Spleen (tissue), 11 donors: Measurements from ENCODE around the gene DUSP2. TPM values are rescaled to one million over a fixed set of nuclear protein-coding genes. Genes with fewer than 3 reads are reported as not detected.

Experiments used
- DNase-seq: peaks from one replicate; pipeline ENCODE4 v3.0.0-alpha.2; 2020
- H3K27ac ChIP-seq, 8 donors: fragments of 200-600 bp; sonication (generic) in 7 of 8; 1 replicate in 4 of 8; 2 replicates in 4 of 8; pipeline versions ENCODE4 v1.5.0 to v1.8.0; 2016 to 2021; ENCODE audit warnings: inconsistent platforms in 4 of 8, mild to moderate bottlenecking in 4 of 8, moderate library complexity in 1 of 8
- H3K27me3 ChIP-seq, 7 donors: fragments of 200-600 bp; sonication (generic) in 6 of 7; replicated peaks in 1 of 7; 1 replicate in 4 of 7; 2 replicates in 3 of 7; pipeline versions ENCODE4 v1.5.0 to v1.8.0; 2016 to 2021; ENCODE audit warnings: inconsistent platforms in 3 of 7, mild to moderate bottlenecking in 1 of 7
- H3K36me3 ChIP-seq, 6 donors: fragments of 200-600 bp; sonication (generic) in 5 of 6; 1 replicate in 4 of 6; 2 replicates in 2 of 6; pipeline versions ENCODE4 v1.5.0 to v1.8.0; 2016 to 2021; ENCODE audit warnings: inconsistent platforms in 2 of 6
- H3K4me1 ChIP-seq, 6 donors: fragments of 200-600 bp; sonication (generic) in 5 of 6; 1 replicate in 3 of 6; 2 replicates in 3 of 6; pipeline versions ENCODE4 v1.5.0 to v1.8.0; 2016 to 2021; ENCODE audit warnings: inconsistent platforms in 3 of 6
- H3K4me3 ChIP-seq, 8 donors: fragments of 200-600 bp; sonication (generic) in 7 of 8; 1 replicate in 4 of 8; 2 replicates in 4 of 8; pipeline versions ENCODE4 v1.5.0 to v1.8.0; 2016 to 2021; ENCODE audit warnings: inconsistent platforms in 4 of 8, mild to moderate bottlenecking in 4 of 8, moderate library complexity in 2 of 8
- H3K9me3 ChIP-seq, 8 donors: fragments of 200-600 bp; sonication (generic) in 7 of 8; 1 replicate in 4 of 8; 2 replicates in 4 of 8; pipeline versions ENCODE4 v1.5.0 to v1.8.0; 2016 to 2021; ENCODE audit warnings: inconsistent platforms in 4 of 8
- POLR2A ChIP-seq, 3 donors: fragments of 450-650 bp; IDR thresholded peaks; one replicate each; pipeline ENCODE4 v1.5.1; 2017; ENCODE audit warnings: antibody characterized with exemption in 3 of 3, mild to moderate bottlenecking in 1 of 3
- POLR2AphosphoS5 ChIP-seq, 3 donors: sonication (generic); formaldehyde crosslinking; IDR thresholded peaks; one replicate each; pipeline ENCODE4 v1.5.1; 2017; ENCODE audit warnings: antibody characterized with exemption in 3 of 3
- WGBS, 5 donors: extraction: QIAGEN DNeasy Blood & Tissue Kit in 3 of 5; methylation state at CpG; one replicate each; pipeline versions ENCODE4 v1.1.5 to v1.1.7; 2013 to 2018; 5-methylcytosine and 5-hydroxymethylcytosine counted together
- intact Hi-C: fragments of 100-400 bp; cut with DNase I; formaldehyde crosslinking; loops from one replicate; pipeline ENCODE4 v1.15.0; 2023; ENCODE audit warnings: low total_unique reads
- polyA plus RNA-seq, 3 donors: library from polyadenylated mRNA; stranded (reverse); fragments of 200-250 nt; gene quantifications; one replicate each; pipeline ENCODE4 v1.2.1, GENCODE V29; 2013
- total RNA-seq, 7 donors: library from RNA; depleted of rRNA in 3 of 7; stranded (reverse); fragments of >200 nt in 3 of 7; fragmentation: NEBNext Ultra II Directional in 4 of 7; extraction: Animal tissue kit (Norgen Biotek cat#: 25700) in 4 of 7; gene quantifications; one replicate each; pipeline versions ENCODE4 v1.1.0 to v1.2.1, GENCODE V29; 2016 to 2021
- TF ChIP-seq, protein P1 (sequence below), 11 experiments: fragments of 200-600 bp in 7 of 11; fragments of 450-650 bp in 4 of 11; sonication (generic) in 4 of 11; IDR thresholded peaks in 8 of 11; conservative IDR thresholded peaks in 3 of 11; 1 replicate in 7 of 11; 2 replicates in 4 of 11; pipeline versions ENCODE4 v1.4.0 to v1.8.0; 2016 to 2021; ENCODE audit warnings: antibody characterized with exemption in 11 of 11, inconsistent platforms in 4 of 11, mild to moderate bottlenecking in 1 of 11
- donor health status: healthy with polysubstance abuse.
- donor health status: DM: no; HTN: no; CAD: no; lungs with moderate emphysema.
- donor health status: DM: no; HTN: no; CAD: no.
- donor health status: Bipolar disorder and iron deficiency.
- donor health status: healthy.
- donor health status: DM: no; HTN: no; CAD: no.
- donor health status: DM: yes; HTN: yes; CAD: no.

Gene DUSP2
- total and polyA plus RNA-seq, 10 donors, result 24.2 to 88.0 (median 46.3) TPM

DNA sequence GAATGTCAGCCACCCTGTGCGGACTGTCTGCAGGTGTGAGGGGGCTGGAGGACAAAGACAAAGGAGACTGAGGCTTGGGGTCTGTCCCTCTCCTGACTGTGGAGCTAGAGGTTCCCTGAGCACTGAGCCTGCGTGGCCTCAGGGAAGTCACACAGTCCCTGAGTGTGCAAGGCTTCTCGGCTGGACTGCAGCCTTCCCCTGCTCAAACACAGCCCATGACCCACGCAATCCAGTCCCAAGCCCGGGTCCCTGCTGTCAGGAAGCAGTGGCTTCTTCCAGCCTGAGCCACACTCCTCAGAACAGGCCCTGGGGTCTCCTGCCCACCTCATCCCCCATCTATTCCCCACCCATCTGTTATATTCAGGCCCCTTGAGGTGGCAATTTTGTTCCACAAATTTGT, 9.6 kb downstream of the DUSP2 start:
- H3K9me3 ChIP-seq, result no peaks in the 10 kb centered on the region
- H3K36me3 ChIP-seq, result peaks cover 0 to 5% (median 0%) of the 10 kb centered on the region in 6 donors
- no peak overlapping the region for H3K4me3 ChIP-seq
- peaks cover 0 to 21% (median 4%) of the 10 kb centered on the region in 6 donors for H3K4me1 ChIP-seq
- no peak for DNase-seq
- intact Hi-C loops, result no loop called here
- 77 to 95% (median 87%) methylated on average over 5 of the region's 5 CpGs for WGBS, 5 donors
- no peak for TF ChIP-seq POLR2AphosphoS5 (IDR thresholded peaks at IDR 0.05)
- no peak for TF ChIP-seq POLR2A (IDR thresholded peaks at IDR 0.05)
- TF ChIP-seq, protein P1, sequence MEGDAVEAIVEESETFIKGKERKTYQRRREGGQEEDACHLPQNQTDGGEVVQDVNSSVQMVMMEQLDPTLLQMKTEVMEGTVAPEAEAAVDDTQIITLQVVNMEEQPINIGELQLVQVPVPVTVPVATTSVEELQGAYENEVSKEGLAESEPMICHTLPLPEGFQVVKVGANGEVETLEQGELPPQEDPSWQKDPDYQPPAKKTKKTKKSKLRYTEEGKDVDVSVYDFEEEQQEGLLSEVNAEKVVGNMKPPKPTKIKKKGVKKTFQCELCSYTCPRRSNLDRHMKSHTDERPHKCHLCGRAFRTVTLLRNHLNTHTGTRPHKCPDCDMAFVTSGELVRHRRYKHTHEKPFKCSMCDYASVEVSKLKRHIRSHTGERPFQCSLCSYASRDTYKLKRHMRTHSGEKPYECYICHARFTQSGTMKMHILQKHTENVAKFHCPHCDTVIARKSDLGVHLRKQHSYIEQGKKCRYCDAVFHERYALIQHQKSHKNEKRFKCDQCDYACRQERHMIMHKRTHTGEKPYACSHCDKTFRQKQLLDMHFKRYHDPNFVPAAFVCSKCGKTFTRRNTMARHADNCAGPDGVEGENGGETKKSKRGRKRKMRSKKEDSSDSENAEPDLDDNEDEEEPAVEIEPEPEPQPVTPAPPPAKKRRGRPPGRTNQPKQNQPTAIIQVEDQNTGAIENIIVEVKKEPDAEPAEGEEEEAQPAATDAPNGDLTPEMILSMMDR (IDR thresholded peaks at IDR 0.05 in 8 of 11, conservative IDR thresholded peaks at IDR 0.05 in 3 of 11), result no peak
- no peak overlapping the region for H3K27ac ChIP-seq
- no peaks in the 10 kb centered on the region for H3K27me3 ChIP-seq

DNA sequence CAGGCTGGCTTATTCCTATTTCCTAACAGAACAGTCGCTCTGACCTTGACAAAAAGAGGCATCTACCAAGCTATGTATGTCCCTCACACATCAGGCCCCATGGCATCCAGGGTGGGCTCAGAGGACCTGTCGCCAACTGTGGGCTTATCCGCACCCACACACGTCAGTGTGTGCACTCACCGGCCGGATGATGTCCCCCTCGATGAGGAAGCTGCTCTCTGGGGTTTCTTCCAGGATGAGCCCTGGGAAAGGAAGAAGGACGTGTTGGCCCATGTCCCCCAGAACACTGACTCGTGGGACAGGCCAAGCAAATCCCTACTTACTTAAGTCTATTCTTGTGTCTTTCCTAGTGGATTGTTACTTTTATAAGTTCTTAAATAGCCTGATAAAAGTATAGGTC, 10.1 kb downstream of the DUSP2 start:
- intact Hi-C loops, result no loop called here
- WGBS, 5 donors, result 81 to 88% (median 85%) methylated on average over 9 of the region's 9 CpGs
- TF ChIP-seq POLR2A (IDR thresholded peaks at IDR 0.05) (no peak), POLR2AphosphoS5 (IDR thresholded peaks at IDR 0.05) (no peak)
- TF ChIP-seq, protein P1 (IDR thresholded peaks at IDR 0.05 in 8 of 11, conservative IDR thresholded peaks at IDR 0.05 in 3 of 11), result no peak
- no peaks in the 10 kb centered on the region for H3K27me3 ChIP-seq
- H3K4me1 ChIP-seq, result peaks cover 0 to 20% (median 4%) of the 10 kb centered on the region in 6 donors
- DNase-seq, result no peak
- no peak overlapping the region for H3K4me3 ChIP-seq
- H3K9me3 ChIP-seq, result no peaks in the 10 kb centered on the region
- peaks cover 0 to 5% (median 0%) of the 10 kb centered on the region in 6 donors for H3K36me3 ChIP-seq
- H3K27ac ChIP-seq, result no peak overlapping the region

DNA sequence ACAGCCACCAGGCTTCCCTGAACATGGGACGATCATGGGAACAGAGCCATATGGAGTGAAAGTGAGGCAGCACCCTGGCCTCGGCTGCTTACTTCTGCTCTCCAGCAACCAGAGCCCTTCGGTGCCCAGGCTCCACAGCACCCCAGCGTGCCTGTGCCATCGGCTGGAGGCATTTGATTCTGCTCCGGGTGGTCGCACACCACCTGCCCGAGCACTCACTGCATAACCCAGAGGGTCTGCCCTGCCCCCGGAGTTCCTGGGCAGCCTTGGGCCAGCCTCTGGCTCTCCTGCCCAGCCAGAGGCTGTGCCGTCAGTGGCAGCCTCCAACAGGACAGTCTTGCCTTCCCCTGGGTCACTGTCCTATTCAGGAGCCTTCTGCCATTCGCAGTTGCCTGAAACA, 10.8 kb downstream of the DUSP2 start:
- 86 to 94% (median 92%) methylated on average over 3 to 11 of the region's 11 CpGs for WGBS, 5 donors
- Histone ChIP-seq H3K36me3 (peaks cover 0 to 5% (median 0%) of the 10 kb centered on the region in 6 donors), H3K27me3 (no peaks in the 10 kb centered on the region), H3K4me3 (no peak overlapping the region), H3K4me1 (peaks cover 0 to 18% (median 4%) of the 10 kb centered on the region in 6 donors), H3K9me3 (no peaks in the 10 kb centered on the region), H3K27ac (no peak overlapping the region)
- no peak for DNase-seq
- TF ChIP-seq POLR2A (IDR thresholded peaks at IDR 0.05) (no peak), POLR2AphosphoS5 (IDR thresholded peaks at IDR 0.05) (peak in 1 of 3 donors; percentile 27)
- TF ChIP-seq, protein P1 (IDR thresholded peaks at IDR 0.05 in 8 of 11, conservative IDR thresholded peaks at IDR 0.05 in 3 of 11), result no peak
- intact Hi-C loops, result no loop called here

DNA sequence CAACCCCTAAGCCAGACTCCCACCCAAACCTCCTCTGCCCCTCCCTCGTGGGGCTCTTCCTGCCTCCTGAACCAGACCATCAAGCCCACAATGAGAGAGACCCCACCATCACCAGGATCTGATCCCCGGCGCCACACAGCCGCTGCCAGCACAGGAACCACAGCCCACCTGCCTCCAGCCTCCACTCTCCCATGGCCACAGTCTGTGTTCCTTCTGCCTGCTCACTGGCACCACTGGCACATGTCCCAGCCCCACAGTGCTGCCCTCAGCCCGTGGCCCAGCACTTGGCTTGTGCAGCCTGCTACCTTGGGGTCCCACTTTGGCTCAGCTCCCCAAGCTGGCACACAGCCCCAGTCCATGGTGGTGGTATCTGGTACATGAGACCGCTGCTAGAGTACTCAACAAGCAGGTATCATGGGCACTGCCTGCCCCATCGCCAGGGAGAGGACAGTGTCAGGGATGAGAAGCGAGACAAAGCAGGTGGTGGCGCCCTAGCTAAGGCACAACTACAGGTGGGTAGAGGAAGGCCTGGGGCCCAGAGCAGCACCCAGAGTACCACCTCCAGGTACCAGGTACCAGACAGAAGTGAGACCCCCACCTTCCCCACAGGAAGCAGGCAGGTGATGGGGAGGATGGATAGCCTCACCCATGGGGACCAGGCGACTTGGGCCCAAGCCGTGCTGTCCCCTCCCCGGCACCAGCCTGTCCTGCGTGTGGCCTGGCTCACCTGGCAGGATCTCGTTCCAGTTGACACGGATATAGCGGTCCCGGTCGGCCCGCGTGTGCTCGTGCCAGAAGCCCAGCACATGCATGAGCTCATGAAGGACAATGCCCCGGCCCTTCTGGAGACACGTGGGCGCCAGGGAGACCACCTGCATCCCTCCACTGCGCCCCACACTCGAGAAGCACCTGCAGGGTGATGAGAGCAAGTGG, 13.2 kb downstream of the DUSP2 start:
- Histone ChIP-seq H3K27ac (peak overlapping the region in 2 of 8 donors; percentile 9 to 46), H3K4me1 (no peaks in the 10 kb centered on the region), H3K9me3 (no peaks in the 10 kb centered on the region), H3K27me3 (no peaks in the 10 kb centered on the region), H3K4me3 (no peak overlapping the region), H3K36me3 (peaks cover 0 to 5% (median 0%) of the 10 kb centered on the region in 6 donors)
- no peak for DNase-seq
- TF ChIP-seq POLR2A (IDR thresholded peaks at IDR 0.05) (no peak), POLR2AphosphoS5 (IDR thresholded peaks at IDR 0.05) (no peak)
- TF ChIP-seq, protein P1 (IDR thresholded peaks at IDR 0.05 in 8 of 11, conservative IDR thresholded peaks at IDR 0.05 in 3 of 11), result no peak
- intact Hi-C loops, result no loop called here
- WGBS, 5 donors, result 88 to 97% (median 91%) methylated on average over 14 to 26 of the region's 26 CpGs
